GM21528 (cell line): ENCODE results near the gene P4HB.

Source experiments
- ATAC-seq: cut with Tn5 transposase; IDR thresholded peaks from one replicate; pipeline ENCODE4 v1.9.1; 2021; ENCODE audit warnings: mild to moderate bottlenecking, moderate library complexity; ENCODE audit not compliant: unreplicated experiment, low FRiP score

P4HB gene

DNA sequence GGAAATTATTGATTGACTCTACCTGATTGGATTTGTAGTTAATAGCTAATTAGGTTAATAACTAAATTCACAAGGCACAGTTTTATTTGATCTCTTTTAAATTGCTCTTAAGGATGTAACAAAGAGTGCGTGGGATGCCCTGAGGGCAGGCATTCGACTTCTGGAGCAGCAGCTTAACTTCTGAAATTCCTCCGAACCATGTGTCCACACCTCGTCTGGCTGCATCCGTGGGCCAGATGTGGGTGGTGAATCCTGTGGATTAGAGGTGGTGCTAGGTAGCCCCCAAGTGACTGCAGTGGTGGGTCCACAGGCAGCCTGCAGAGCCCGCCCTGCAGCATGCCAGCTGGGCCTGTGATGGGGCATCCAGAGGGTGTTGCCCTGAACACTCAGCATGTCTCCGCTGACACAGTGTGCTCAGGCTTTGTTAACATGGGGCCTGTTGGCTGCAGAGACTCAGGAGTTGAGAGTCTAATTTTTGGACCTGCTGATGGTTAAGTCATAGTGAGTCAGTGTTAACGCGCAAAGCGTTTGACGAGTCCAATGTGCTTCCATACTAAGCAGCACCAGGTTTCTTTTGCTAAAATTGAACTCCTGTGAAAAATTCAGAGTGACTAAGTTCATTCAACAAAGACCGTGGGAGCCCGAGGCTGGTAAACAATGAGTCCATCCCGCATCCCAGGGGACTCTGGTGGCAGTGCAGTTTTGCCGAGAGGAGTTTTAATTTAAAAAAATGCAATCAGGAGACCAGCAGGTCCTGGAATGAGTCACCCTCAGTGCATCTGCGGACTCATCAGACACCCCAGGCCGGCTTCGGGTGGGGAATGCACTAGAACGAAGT lies 37.9 kb upstream of the P4HB start:
- ATAC-seq, result no peak

DNA sequence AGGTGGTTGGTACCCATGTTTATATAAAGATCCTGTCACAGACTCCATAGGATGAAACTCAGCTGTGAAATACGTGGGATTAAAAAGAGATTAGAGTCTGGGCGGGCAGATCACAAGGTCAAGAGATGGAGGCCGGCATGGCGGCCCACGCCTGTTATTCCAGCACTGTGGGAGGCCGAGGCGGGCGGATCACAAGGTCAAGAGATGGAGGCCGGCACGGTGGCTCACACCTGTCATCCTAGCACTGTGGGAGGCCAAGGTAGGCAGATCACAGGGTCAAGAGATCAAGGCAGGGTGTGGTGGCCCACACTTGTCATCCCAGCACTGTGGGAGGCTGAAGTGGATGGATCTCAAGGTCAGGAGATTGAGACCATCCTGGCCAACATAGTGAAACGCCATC lies 35.1 kb upstream of the P4HB start:
- ATAC-seq, result no peak

DNA sequence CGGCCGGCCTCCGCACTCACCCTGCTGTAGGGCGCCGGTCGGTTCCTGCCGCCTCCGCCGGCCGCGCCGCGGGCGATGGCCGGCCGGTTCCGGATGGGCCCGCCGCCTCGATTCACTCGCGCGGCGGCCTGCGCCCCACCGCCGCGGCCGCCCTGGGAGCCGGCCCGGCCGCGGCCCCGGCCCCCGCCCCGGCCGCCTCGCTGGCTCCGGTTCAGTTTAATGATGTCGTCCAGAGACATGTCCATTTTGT lies 30.9 kb upstream of the P4HB start:
- ATAC-seq, result no peak

DNA sequence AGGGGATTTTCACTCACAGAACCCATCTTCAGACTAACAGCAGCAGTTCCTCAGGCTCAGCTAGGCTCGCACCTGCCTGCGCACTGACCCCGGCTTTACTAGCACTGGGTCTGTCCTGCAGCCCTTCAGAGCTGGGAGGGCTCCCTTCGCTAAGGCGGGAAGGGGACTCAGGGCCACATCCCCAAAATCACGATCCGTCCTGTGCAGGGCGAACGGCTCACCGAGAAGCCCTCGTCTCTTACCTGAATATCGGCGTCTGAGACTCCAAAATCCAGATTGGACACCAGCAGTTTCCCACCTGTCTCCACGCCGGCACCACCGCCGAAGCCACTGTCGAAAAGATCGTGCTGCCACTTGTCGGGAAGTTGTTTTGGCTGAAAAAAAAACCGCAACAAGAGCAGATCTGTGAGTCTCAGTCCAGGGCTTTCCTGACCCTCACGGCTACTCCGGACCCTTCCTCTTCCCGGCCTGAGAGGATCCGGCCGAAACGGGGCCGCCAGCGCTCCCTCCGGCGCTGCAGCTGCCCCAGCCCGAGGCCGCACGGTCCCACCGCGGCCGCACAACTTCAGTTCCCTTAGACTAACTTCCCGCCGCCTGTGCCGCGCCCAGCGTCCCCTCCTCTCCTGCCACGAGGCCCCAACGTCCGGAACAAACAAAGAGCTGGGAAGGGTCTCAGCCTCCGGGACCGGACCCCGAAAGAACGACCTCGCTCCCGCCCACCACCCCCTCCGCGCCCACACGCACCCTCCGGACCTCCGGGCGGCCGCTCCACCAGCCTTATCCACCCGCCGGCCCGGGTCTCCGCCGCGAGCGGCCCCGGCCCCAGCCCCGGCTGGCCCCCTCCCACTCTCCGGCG lies 30.3 kb upstream of the P4HB start:
- peak; percentile 27 for ATAC-seq

DNA sequence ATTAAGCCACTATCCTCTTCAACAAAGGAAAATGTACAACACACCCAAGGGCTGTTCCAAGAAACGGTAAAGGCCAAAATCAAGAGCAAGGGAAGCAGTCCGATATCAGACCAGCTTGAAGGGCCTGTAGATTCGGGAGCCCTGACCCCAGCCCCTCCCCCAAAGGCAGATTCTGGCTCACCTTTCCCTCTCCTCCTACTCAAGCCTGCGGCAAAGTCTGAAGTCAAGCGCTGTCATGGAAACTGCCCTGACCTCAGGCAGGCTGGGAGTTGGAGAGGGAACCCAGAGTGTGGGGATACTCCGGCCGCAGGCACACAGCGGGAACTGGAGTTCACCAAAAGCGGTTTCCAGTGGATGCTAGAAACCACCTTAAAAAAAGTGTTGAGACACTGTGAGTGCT lies 29.3 kb upstream of the P4HB start:
- ATAC-seq, result no peak

DNA sequence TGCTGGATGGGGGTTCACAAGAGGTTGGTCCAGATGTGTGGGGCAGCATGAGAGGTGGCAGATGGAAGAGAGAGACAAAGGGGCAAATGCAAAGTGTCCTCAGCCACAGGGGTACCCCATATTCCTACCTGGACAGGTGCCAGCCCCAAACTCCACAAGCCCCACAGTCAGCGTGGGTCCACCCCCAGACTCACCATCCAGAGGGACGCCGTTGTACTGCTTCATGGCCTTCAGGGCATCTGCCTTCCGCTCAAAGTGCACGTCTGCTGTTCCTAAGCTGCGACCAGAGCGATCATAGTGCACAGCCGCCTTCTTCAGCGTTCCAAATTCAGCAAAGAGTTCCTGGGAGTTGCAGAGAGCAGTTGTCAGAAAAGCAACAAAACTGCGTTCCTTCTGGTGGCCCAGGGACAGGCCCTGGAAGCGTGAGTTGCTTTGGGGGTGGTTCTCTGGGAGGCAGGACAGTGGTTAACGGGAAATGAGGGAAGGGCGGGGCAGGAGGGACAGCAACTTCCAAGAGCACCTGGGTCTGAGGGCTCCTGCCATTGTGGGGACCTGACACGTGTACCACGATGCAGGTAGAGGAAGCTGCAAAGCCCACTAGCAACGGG lies 28.8 kb upstream of the P4HB start:
- ATAC-seq, result no peak

DNA sequence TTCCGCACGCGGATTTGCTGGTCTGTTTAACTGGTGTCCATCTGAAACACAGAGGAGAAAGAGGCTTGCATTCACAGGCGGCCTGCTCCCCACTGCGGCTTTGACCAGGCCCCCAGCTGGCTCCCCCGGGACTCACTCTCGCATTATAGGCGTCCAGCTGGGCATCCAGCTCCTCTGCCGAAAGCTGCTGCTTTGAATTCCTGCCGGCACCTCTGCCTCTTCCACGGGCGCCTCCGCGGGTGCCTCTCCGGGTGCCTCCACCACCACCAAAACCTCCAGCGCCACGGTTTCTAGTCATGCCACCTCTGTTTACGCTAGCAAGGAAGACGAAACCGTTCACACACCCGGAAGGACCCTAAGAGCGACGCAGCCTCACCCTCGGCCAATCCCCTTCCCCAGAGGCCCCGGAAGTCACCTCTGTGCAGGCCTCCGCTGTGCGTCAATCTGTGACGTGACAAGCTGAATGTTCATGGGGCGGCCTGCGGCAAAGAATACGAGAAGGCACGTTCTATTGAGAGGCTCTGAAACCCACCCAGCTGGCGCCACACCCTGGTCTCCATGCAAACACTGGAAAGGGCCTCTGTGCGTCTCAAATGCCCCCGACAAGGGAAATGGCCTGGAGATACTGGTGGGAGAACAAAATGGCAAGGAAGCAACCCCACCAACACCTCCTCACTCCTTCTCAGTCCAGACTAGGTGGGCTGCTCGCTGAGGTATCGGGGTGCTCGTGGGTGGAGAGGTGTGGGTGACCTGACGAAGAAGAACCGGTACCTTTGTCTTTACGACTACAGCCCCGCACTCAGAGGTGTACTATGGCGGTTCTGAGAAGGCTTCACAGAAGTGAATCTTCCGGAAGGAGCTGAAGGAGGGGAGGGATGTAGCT lies 28.0 kb upstream of the P4HB start:
- no peak for ATAC-seq

DNA sequence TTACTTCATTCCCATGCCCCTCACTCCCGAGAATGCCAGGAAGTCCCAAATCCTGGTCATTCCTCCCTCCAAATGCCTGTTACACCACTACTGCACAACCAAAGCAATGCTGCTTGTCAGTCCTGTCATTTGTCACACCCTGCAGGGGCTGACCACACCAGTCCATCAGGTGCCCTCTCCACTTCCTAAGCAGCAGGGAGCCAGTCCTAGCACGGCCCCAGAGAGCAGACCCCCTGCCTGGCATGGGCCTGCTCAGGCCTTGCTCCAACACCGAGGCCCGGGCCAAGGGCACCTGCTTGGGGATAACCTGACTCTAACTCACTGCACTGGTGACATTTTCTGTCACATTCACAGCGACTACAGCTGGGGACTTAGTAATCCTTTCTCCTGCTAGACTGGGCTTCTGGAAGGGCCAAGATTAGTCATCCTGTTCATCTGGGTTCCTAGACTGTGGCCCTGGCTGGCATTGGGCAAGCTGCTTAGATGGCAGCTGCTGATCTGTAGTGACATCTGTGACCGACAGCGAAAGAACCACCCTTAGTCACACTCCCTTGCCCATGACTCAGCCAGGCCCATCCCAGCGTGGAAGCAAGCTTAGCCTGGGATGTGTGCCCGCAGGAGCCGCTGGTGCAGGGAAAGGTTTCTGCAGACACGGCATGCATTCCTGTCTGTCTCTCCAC lies 25.7 kb upstream of the P4HB start:
- ATAC-seq, result no peak

DNA sequence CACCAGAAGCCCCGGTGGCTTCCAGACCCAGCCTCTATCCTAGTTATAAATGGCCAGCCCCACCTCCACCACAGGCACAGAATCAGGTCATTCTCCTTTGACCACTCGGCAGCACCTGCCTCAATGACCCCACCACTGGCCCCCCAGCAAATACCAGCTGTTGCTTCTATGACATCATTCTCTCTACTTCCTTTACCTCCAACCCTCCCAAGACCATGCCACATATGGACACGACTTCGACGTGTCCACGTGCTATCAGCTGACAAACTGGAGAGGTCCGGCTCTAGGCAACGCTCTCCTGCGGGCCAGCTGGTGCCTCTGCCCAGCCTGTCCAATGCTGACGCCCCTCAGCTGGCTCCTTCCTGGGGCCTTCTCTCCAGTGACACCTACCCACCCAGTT lies 25.1 kb upstream of the P4HB start:
- ATAC-seq, result no peak

DNA sequence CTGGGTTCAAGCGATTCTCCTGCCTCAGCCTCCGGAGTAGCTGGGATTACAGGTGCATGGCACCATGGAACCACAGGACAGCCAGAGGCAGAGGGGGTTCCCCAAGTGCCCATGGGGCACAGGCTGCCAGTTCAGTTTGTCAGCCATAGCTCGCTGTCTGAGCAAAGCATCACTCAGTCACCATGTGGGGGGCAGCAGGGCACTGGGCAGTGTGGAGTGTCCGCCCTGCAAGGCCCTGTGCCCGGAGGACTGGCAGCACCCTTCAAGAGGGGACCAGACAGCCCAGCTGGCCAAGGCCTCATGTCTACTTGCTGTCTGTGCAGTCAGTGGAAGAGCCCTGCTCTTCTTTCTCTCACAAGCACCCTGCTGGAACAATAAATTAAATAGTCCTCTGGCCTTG lies 24.6 kb upstream of the P4HB start:
- no peak for ATAC-seq

DNA sequence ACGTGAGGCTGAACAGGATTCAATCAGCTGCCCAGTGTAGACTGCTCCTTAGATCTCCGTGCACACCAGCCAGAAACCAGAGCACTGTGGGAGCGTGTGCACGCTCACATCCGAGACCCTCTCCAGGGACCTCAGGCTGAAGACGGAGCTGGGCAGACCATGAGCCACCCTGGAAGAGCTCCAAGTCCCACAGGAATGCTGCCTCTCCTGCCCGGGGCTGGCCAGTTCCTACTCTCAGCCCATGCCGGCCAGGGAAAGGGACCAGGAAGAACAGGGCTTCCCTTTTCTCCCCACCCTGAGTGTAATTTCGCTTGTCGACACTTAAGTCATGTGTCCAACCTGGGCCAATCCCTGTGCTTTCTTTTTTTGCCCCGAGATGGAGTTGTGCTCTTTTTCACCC lies 24.2 kb upstream of the P4HB start:
- no peak for ATAC-seq

DNA sequence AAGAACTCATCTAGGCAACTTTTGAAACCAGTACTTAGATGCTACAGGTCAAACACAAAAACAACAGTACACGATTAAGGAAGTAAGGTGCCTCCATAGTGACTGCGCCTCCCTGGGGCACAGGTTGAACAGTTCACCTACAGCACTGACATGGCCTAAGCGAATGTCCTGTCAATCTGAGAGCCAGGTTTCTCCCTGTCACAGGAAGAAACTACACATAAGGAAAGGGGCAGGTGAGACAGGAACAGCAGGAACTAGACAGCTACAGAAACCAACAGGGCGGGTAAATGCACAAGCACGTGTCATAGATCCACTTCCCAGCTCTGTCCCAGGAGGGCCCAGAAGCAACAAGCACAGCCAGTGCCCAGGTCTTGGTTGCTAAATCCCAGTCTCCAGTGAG lies 18.8 kb upstream of the P4HB start:
- ATAC-seq, result no peak

DNA sequence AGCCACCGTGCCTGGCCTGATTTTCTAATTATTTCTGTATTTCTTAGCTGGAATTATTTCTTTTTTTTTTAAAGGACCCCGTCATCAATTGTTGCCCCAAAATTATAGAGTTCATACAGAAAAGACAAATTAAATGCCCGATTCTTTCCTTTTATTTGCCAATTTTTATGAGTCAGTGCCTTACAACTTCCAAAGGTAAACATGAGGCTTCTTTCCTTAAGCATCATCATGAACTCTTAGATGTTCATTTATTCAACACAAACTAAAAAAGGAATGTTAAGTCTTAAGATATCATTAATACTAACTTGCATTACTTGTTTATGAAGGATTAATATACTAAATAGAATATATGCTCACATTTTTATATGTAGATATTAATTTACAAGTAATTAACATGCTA lies 18.0 kb upstream of the P4HB start:
- ATAC-seq, result no peak

DNA sequence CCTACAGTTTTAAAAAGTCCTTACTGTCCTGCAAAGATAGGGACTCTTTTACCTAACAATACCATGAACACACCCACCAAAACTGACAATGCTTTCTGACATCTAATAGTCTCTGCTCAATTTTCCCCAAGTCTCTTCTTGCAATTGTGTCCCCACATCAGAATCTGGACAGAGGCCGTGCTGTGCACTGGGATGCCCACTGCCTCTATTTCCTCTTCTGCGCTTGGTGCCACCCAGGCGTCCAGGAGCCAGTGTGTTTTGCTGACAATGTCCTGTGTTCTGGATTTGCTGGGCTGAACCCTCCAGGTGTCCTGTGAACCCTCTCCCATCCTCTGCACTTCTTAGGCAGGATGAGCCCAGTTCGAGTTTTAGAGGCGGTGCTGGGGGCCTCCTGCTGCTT lies 17.2 kb upstream of the P4HB start:
- ATAC-seq, result no peak

DNA sequence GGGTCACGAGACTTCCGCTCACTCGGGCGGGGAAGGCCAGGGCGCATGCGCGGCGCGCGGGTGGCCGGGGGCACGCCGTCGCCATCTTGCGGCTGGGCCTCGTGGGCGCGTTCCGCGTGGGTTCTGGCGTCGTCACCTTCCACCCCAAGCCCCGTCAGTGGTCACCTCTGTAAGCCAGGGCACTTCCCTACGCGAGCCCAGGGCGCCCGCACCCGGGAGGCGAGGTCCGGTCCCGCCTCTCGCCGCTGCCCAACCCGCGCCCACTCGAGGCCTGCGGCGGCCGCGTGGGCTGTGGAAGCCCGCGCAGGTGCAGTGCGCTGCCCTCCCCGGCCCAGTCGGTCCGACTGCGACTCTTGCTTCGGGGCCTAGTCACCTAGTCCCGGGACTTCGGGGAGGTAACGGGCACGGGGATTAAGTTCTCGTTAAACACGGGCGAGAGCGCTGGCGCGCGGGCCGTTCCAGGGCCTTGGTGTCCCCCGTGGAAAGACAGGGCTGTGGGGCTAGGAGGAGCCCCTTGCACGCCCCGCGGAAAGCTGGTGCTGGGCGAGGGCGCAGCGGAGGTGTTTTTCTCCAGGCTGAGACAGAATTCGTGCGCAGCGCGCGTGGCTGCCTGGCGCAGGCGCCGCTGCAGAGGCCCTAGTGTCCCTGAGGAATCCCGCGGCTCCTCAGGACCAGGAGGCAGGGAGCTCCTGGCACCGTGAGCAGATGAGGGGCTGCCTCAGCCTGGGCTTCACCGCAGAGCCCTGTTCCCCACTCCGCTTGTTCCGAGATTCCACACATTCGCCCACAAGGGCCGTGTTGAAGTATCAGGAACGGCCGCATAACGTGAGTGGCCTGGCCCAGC lies 11.3 kb upstream of the P4HB start:
- peak; percentile 46 for ATAC-seq

DNA sequence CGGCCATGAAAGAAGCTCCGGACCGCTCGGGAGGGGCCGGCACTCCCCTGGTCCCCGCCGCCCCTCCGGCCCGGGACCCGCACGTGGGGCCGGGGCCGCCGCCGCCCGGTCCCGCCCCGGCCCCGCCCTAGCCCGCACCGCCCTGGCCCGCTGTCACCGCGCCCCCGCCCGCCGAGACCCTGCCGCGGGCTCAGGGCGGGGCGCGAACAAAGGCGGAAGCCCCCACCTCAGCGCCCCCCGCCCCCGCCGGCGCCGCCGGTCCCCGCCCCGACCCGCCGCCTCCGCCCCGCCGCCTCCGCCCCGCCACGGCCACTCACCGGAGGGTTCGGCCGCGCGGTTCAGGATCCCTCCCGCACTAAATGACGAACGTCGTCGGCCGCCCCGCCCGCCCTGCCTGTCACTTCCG lies 10.6 kb upstream of the P4HB start, which contains the start of gene ARHGDIA:
Gene ARHGDIA (minus strand): TSS at position 357 of the 406 bp plus-strand sequence. CDS start 1,407 bp downstream, outside the sequence.
- peak; percentile 17 for ATAC-seq

DNA sequence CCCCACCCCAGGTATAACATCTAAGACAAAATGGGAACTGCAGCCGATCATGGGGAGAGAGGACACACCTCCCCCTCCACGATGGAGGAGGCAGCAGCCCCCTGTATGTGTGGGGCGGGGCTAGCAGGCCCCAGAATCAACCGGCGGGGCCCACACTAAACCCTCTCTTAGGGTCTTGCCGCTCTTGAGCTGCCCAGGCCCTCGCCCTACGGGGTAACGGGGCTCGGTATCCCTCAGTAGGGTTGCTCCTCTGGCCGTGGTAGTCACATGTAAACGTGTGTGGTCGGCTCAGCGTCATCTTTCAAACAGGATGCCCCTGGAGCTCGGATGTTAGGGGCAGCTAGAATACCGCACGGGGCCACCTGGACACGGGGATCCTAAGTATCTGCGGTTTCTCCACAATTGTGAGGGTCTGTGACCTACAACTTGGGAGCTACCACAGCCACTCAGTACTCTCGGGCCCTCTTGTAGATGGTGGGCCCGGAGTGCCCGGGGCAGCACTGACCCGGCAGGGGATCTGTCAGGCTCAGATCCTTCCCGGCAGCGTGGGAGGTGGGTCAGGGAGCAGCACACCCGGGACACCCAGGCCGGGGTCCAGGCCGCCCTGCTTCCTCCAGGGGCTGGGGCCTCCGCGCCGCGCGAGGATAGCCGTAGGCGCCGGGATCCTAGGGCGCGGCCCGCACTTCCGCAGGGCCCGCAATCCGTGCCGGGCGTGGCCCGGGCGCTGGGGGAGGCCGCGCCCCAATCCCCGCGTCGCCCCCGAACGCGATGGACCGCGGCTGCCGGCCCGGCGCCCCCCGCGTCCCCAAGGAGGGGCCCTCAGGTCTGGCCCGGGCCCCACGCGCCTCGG lies 10.0 kb upstream of the P4HB start:
- ATAC-seq, result peak; percentile 8
